K562 (cell line): ENCODE data around the gene TMEM203. TPM values are rescaled to one million over a fixed set of nuclear protein-coding genes. Genes with fewer than 3 reads are reported as not detected.

Source experiments
- ARID4B ChIP-seq: sonication (generic); formaldehyde crosslinking; IDR thresholded peaks from 2 replicates; pipeline ENCODE4 v1.8.0; 2022; ENCODE audit warnings: mild to moderate bottlenecking, missing genetic modification reagents
- CAMTA2 ChIP-seq: fragments of 250-450 bp; sonication (Bioruptor Pico); conservative IDR thresholded peaks from 2 replicates; pipeline ENCODE4 v1.5.1; 2022
- CCNT2 ChIP-seq: IDR thresholded peaks from 2 replicates; pipeline ENCODE4 v1.6.1; 2011; ENCODE audit warnings: borderline replicate concordance, low read depth, mild to moderate bottlenecking, moderate library complexity, mixed read lengths, low read length; ENCODE audit not compliant: insufficient read length; ENCODE audit errors: extremely low read depth
- EHMT2 ChIP-seq: fragments of 450-650 bp; IDR thresholded peaks from 2 replicates; pipeline ENCODE4 v1.6.1; 2018; ENCODE audit warnings: antibody characterized with exemption
- FOXO4 ChIP-seq: fragments of 450-650 bp; formaldehyde crosslinking; IDR thresholded peaks from 2 replicates; pipeline ENCODE4 v1.4.0; 2020; ENCODE audit warnings: mild to moderate bottlenecking, moderate library complexity
- GTF2E2 ChIP-seq: fragments of 200-800 bp; sonication (Bioruptor generic); IDR thresholded peaks from 2 replicates; pipeline ENCODE4 v1.6.1; 2016; ENCODE audit warnings: missing genetic modification characterization, missing compliant biosample characterization
- HIVEP1 ChIP-seq: fragments of 250-450 bp; sonication (Bioruptor Pico); IDR thresholded peaks from 2 replicates; pipeline ENCODE4 v1.4.0; 2020; ENCODE audit warnings: mild to moderate bottlenecking
- HLTF ChIP-seq: fragments of 450-650 bp; IDR thresholded peaks from 2 replicates; pipeline ENCODE4 v1.6.1; 2016
- NFRKB ChIP-seq: fragments of 450-650 bp; IDR thresholded peaks from 2 replicates; pipeline ENCODE4 v1.6.1; 2016; ENCODE audit warnings: low read depth
- TAF1 ChIP-seq: IDR thresholded peaks from 2 replicates; pipeline ENCODE4 v1.6.1; 2011; ENCODE audit warnings: mild to moderate bottlenecking, low read length, moderate library complexity; ENCODE audit not compliant: insufficient read depth, control insufficient read depth, severe bottlenecking; ENCODE audit errors: extremely low read depth
- UBTF ChIP-seq, 2 experiments: IDR thresholded peaks; 2 replicates each; pipeline ENCODE4 v1.6.1; 2012; ENCODE audit warnings: improper control_type of control experiment in 2 of 2, low read depth in 2 of 2, low read length in 2 of 2, borderline replicate concordance in 1 of 2
- ZBTB11 ChIP-seq, 3 experiments: fragments of 200-800 bp in 1 of 3; fragments of 250-450 bp in 1 of 3; fragments of 450-650 bp in 1 of 3; sonication (Bioruptor Pico) in 1 of 3; sonication (Bioruptor generic) in 1 of 3; formaldehyde crosslinking in 1 of 3; IDR thresholded peaks; 2 replicates each; pipeline versions ENCODE4 v1.6.1 to v1.8.0; 2016 to 2022; ENCODE audit warnings: mild to moderate bottlenecking in 2 of 3, missing genetic modification characterization in 2 of 3, missing compliant biosample characterization in 1 of 3, moderate library complexity in 1 of 3
- ZC3H4 ChIP-seq: sonication (generic); formaldehyde crosslinking; IDR thresholded peaks from 2 replicates; pipeline ENCODE4 v1.9.0; 2021; ENCODE audit warnings: missing genetic modification reagents, borderline replicate concordance
- ZNF175 ChIP-seq: fragments of 200-800 bp; sonication (Bioruptor generic); IDR thresholded peaks from 2 replicates; pipeline ENCODE4 v1.6.1; 2016; ENCODE audit warnings: low read depth, mild to moderate bottlenecking, missing genetic modification characterization, missing compliant biosample characterization
- polyA plus RNA-seq, 8 experiments: library from polyadenylated mRNA; depleted of rRNA in 4 of 8; stranded (reverse) in 5 of 8; unstranded in 3 of 8; fragments of >200 nt; fragmentation: Nextera tagmentation in 2 of 8; fragmentation: Illumina TruSeq in 1 of 8; extraction: Ambion mirVana in 2 of 8; extraction: Trizol in 1 of 8; gene quantifications; 2 replicates each; pipeline versions ENCODE4 v1.2.1 to v1.2.3, GENCODE V29; 2011 to 2014; ENCODE audit warnings: inconsistent platforms in 1 of 8, missing spikeins in 1 of 8
- total RNA-seq, 7 experiments: library from RNA; depleted of rRNA in 6 of 7; stranded (reverse); fragments of >200 nt in 6 of 7; fragmentation: Illumina TruSeq in 2 of 7; extraction: Trizol in 2 of 7; gene quantifications; 2 replicates each; pipeline versions ENCODE4 v1.2.1 to v1.2.3, GENCODE V29; 2011 to 2021; ENCODE audit warnings: low replicate concordance in 1 of 7

The TMEM203 gene
- total and polyA plus RNA-seq, 9 of the 15 experiments (the other 6 are each of a cell fraction or from before 2014, with no cell fraction given): 8.8 to 59.5 (median 37.6) TPM

- TF ChIP-seq ZBTB11 (CRISPR knock-in tag; IDR thresholded peaks at IDR 0.05): no peak
- TF ChIP-seq UBTF (IDR thresholded peaks at IDR 0.05; ENCODE audit: borderline replicate concordance in 1 of 2, low read depth in 2 of 2, low read length in 2 of 2): no peak
- no peak for TF ChIP-seq TAF1
- TF ChIP-seq HLTF: no peak
- no peak for TF ChIP-seq ZC3H4 (CRISPR knock-in tag)
- TF ChIP-seq ARID4B (CRISPR knock-in tag): peak; percentile 46; the same call in 1 of the 2 replicates
- no peak for TF ChIP-seq GTF2E2
- TF ChIP-seq NFRKB: no peak
- no peak for TF ChIP-seq HIVEP1
- TF ChIP-seq CCNT2: no peak
- TF ChIP-seq EHMT2: no peak
- no peak for TF ChIP-seq ZNF175 (CRISPR knock-in tag)
- no peak for TF ChIP-seq CAMTA2 (CRISPR knock-in tag)
- no peak for TF ChIP-seq FOXO4 (CRISPR knock-in tag)
Measured at GRCh38 chr9:137157618-137158415, 47.6 kb downstream of the TMEM203 start (continued).
